Ovary (tissue), 3 donors: ENCODE data around the gene RUSC1.

ENCODE experiments used
- CTCF ChIP-seq, 3 donors: fragments of 450-650 bp in 2 of 3; fragments of 200-600 bp in 1 of 3; IDR thresholded peaks; one replicate each; pipeline versions ENCODE4 v1.5.1 to v1.8.0; 2016 to 2022; ENCODE audit warnings: antibody characterized with exemption in 3 of 3, mild to moderate bottlenecking in 1 of 3
- POLR2A ChIP-seq: fragments of 450-650 bp; IDR thresholded peaks from one replicate; pipeline ENCODE4 v1.6.1; 2017; ENCODE audit warnings: antibody characterized with exemption, mild to moderate bottlenecking, moderate library complexity
- donor health status: DM: no; HTN: no; CAD: no.

- TF ChIP-seq POLR2A (no peak), CTCF (IDR thresholded peaks at IDR 0.05) (no peak)
These were observed 4.9 kb downstream of the RUSC1 start for GRCh38 chr1:155325603-155325893.
